ENCODE results near the gene VEGFC.

GRCh38 chr4:176784816-176785215 is 7.9 kb downstream of the VEGFC start:
- TF ChIP-seq CTCF (optimal IDR thresholded peaks at IDR 0.05 in 1 of 3, IDR thresholded peaks at IDR 0.05 in 1 of 3, conservative IDR thresholded peaks at IDR 0.05 in 1 of 3; ENCODE audit: extremely low read depth in 1 of 3, insufficient read depth in 2 of 3, low read length in 3 of 3) (no peak), EZH2 (IDR thresholded peaks at IDR 0.05; ENCODE audit: low read length) (no peak)

Measured in keratinocyte (primary cell).